ENCODE results near the gene ATP8B3.

DNA sequence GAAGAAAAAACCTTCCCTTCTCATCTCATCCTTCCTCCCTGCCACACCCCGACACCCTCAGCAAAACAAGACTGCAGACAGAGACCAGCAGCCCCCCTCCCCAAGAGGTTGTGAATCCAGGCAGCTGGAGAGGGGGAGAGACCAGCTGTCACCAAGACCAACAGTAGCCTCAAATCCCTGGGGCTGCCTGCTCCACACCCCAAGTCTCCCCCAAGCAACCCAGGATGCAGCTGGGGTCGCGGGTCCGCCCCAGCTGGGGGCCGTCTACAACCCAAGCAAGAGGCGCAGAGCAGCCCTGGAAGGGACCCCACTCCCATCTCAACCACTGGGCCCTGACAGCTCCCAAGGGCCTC lies 44.2 kb upstream of the ATP8B3 start:
- TF ChIP-seq PHB2 (IDR thresholded peaks at IDR 0.05; ENCODE audit: partially characterized antibody), result no peak
- TF ChIP-seq FOXP1 (IDR thresholded peaks at IDR 0.05), result no peak
- TF ChIP-seq FOXP1 (CRISPR knock-in tag; IDR thresholded peaks at IDR 0.05), result no peak
